ENCODE measurements around the gene SLX1A. TPM values are rescaled to one million over a fixed set of nuclear protein-coding genes. Genes with fewer than 3 reads are reported as not detected.

SLX1A gene
- total and polyA plus RNA-seq, 2 of the 4 experiments (the other 2 are of a cell fraction), result 8.4 to 35.1 TPM

GRCh38 chr16:30187556-30187865, 6.2 kb upstream of the SLX1A start:
- 73% methylated on average over 2 of the region's 9 CpGs; no CpG with 5 or more reads in 1 of the 2 experiments for WGBS, 2 experiments (ENCODE audit: extremely low coverage in 2 of 2, insufficient read length in 1 of 2)
- Histone ChIP-seq H3K4me2 (ENCODE audit: low read depth, low read length) (no peak overlapping the region), H4K8ac (ENCODE audit: low read depth in 2 of 2, low read length in 2 of 2) (no peak overlapping the region), H4K20me1 (ENCODE audit: insufficient read depth, low read length) (no peaks in the 10 kb centered on the region), H4K91ac (ENCODE audit: insufficient read depth, low read depth, low read length) (no peak overlapping the region), H3K4ac (ENCODE audit: low read depth, low read length) (no peak overlapping the region), H2AK5ac (ENCODE audit: low read depth, low read length) (no peak overlapping the region), H2BK5ac (ENCODE audit: low read depth, low read length, poor library complexity, severe bottlenecking) (no peak overlapping the region), H3K27me3 (ENCODE audit: control insufficient read depth, insufficient read depth, low read length) (no peaks in the 10 kb centered on the region), H3K9ac (ENCODE audit: low read depth, low read length) (no peak overlapping the region), H3K79me1 (ENCODE audit: low read depth in 1 of 2, low read length in 2 of 2) (peaks cover 0 to 7% of the 10 kb centered on the region in 2 experiments; a peak in 2 of 4 replicates), H3K9me1 (ENCODE audit: insufficient read depth, low read length) (no peaks in the 10 kb centered on the region), H3K18ac (ENCODE audit: low read depth, low read length) (no peak overlapping the region), H3K4me3 (ENCODE audit: insufficient read depth, low read depth, low read length) (no peak overlapping the region), H4K5ac (ENCODE audit: low read depth, low read length) (no peak overlapping the region), H2AFZ (replicated peaks; ENCODE audit: low read length, poor library complexity) (peak overlapping the region; percentile 4), H3K27ac (ENCODE audit: insufficient read depth, low read length) (no peak overlapping the region), H3K36me3 (ENCODE audit: control insufficient read depth, insufficient read depth, low read length) (peaks cover 1% of the 10 kb centered on the region; the same call in 1 of the 2 replicates), H2BK15ac (ENCODE audit: low read depth, low read length) (no peak overlapping the region), H2BK20ac (ENCODE audit: low read depth, low read length) (no peak overlapping the region), H3K56ac (ENCODE audit: extremely low read depth, insufficient read depth, low read length) (no peak overlapping the region), H3K4me1 (ENCODE audit: control insufficient read depth, insufficient read depth, low read length) (peaks cover 2% of the 10 kb centered on the region; the same call in 1 of the 2 replicates), H2BK120ac (ENCODE audit: low read depth, low read length) (no peak overlapping the region), H3K23ac (ENCODE audit: low read depth, low read length) (no peak overlapping the region), H3K14ac (replicated peaks; ENCODE audit: low read depth, low read length) (no peak overlapping the region), H3K9me3 (ENCODE audit: control insufficient read depth, insufficient read depth, low read length) (no peaks in the 10 kb centered on the region), H2AK9ac (replicated peaks; ENCODE audit: low read depth, low read length, poor library complexity) (no peak overlapping the region)
- in situ Hi-C loops (cut with MboI; ENCODE audit: low sequenced_read_pairs), result loop anchor here (25.0 kb wide), 1 partner anchor 225 kb away; the partner anchor contains the start of gene ZNF771
- BruUV-seq (replicated peaks), result no TSS peak
- ChIA-PET CTCF (no interaction called here), POLR2A (ENCODE audit: unreplicated experiment) (no interaction called here)
- no peak for ATAC-seq (ENCODE audit: low read depth)
- TF ChIP-seq CTCF (conservative IDR thresholded peaks at IDR 0.05; ENCODE audit: low read depth, low read length) (no peak), SMC3 (IDR thresholded peaks at IDR 0.05; ENCODE audit: low read depth, low read length) (no peak), RAD21 (IDR thresholded peaks at IDR 0.05; ENCODE audit: low read length) (no peak), RFX5 (IDR thresholded peaks at IDR 0.05; ENCODE audit: low read depth, low read length) (no peak), ELK1 (IDR thresholded peaks at IDR 0.05; ENCODE audit: borderline replicate concordance, low read depth, low read length) (no peak), NFE2L2 (IDR thresholded peaks at IDR 0.05; ENCODE audit: low read depth, low read length) (no peak), MXI1 (IDR thresholded peaks at IDR 0.05; ENCODE audit: borderline replicate concordance, low read depth, low read length) (no peak), USF2 (IDR thresholded peaks at IDR 0.05; ENCODE audit: low read depth, low read length) (no peak)
- intact Hi-C loops (cut with micrococcal nuclease), result no loop called here
- dilution Hi-C loops (cut with HindIII; ENCODE audit: low sequenced_read_pairs, unreplicated experiment), result no loop called here
- no peak for DNase-seq
